ENCODE results near the gene DSCAM.
"Not testable (repeated sequence)": the region's sequence is repeated elsewhere in the genome, so short reads cannot be mapped to it uniquely, and the experiment has no call there.

The DSCAM gene

GRCh38 chr21:40349591-40349990 lies 497.4 kb downstream of the DSCAM start:
- no peak for DNase-seq

GRCh38 chr21:40345711-40346321 lies 501.1 kb downstream of the DSCAM start:
- DNase-seq = no peak

- DNase-seq = no peak
Measured at GRCh38 chr21:40340357-40340756, 506.6 kb downstream of the DSCAM start.

GRCh38 chr21:40339050-40339449 lies 507.9 kb downstream of the DSCAM start:
- no peak for DNase-seq

GRCh38 chr21:40337981-40338380 lies 509.0 kb downstream of the DSCAM start:
- no peak for DNase-seq

- DNase-seq = no peak
Measured at GRCh38 chr21:40335704-40336103, 511.3 kb downstream of the DSCAM start.

GRCh38 chr21:40334159-40334558 lies 512.8 kb downstream of the DSCAM start:
- DNase-seq = no peak

GRCh38 chr21:40333731-40334130 lies 513.2 kb downstream of the DSCAM start:
- no peak for DNase-seq

- DNase-seq = no peak
Measured at GRCh38 chr21:40331804-40332203, 515.2 kb downstream of the DSCAM start.

GRCh38 chr21:40331172-40331571 lies 515.8 kb downstream of the DSCAM start:
- DNase-seq = no peak

- DNase-seq = no peak
Measured at GRCh38 chr21:40324389-40324788, 522.6 kb downstream of the DSCAM start.

- DNase-seq = not testable (repeated sequence)
Measured at GRCh38 chr21:40320718-40321117, 526.2 kb downstream of the DSCAM start.

GRCh38 chr21:40318371-40318770 lies 528.6 kb downstream of the DSCAM start:
- no peak for DNase-seq

- DNase-seq = no peak
Measured at GRCh38 chr21:40316104-40316503, 530.9 kb downstream of the DSCAM start.

GRCh38 chr21:40315626-40316025 lies 531.3 kb downstream of the DSCAM start:
- DNase-seq = no peak

GRCh38 chr21:40313260-40313659 lies 533.7 kb downstream of the DSCAM start:
- DNase-seq = no peak

GRCh38 chr21:40300300-40300699 lies 546.7 kb downstream of the DSCAM start:
- no peak for DNase-seq

GRCh38 chr21:40299451-40299850 lies 547.5 kb downstream of the DSCAM start:
- DNase-seq = no peak

GRCh38 chr21:40294345-40294744 lies 552.6 kb downstream of the DSCAM start:
- no peak for DNase-seq

- DNase-seq = no peak
Measured at GRCh38 chr21:40291560-40291959, 555.4 kb downstream of the DSCAM start.

- DNase-seq = no peak
Measured at GRCh38 chr21:40284409-40284808, 562.5 kb downstream of the DSCAM start.

GRCh38 chr21:40282912-40283886 lies 563.8 kb downstream of the DSCAM start:
- DNase-seq = no peak

GRCh38 chr21:40278345-40278744 lies 568.6 kb downstream of the DSCAM start:
- no peak for DNase-seq

GRCh38 chr21:40276001-40276400 lies 571.0 kb downstream of the DSCAM start:
- DNase-seq = no peak
